Kidney (tissue), 14 donors: Measurements from ENCODE around the gene PPEF2. TPM values are rescaled to one million over a fixed set of nuclear protein-coding genes. Genes with fewer than 3 reads are reported as not detected.
"Not testable (repeated sequence)": the region's sequence is repeated elsewhere in the genome, so short reads cannot be mapped to it uniquely, and the experiment has no call there.

Experiments
- DNase-seq, 5 donors: peaks; one replicate each; pipeline ENCODE4 v3.0.0-alpha.2; 2013 to 2020
- FAIRE-seq: peaks from 2 replicates; lab custom pipeline; 2012; peaks lifted over from hg19 to GRCh38; lab: Jason Lieb, UNC
- H3K27ac ChIP-seq, 2 donors: one replicate each; pipeline ENCODE4 v1.7.0; 2013; ENCODE audit warnings: low read depth in 2 of 2, low read length in 2 of 2, inconsistent platforms in 1 of 2
- H3K27me3 ChIP-seq: one replicate; pipeline ENCODE4 v1.7.1; 2013; ENCODE audit warnings: low read length, inconsistent platforms; ENCODE audit not compliant: control insufficient read depth, insufficient read depth
- H3K36me3 ChIP-seq, 3 donors: one replicate each; pipeline versions ENCODE4 v1.7.0 to v1.7.1; 2013; ENCODE audit warnings: low read length in 3 of 3, control low read depth in 1 of 3, inconsistent platforms in 1 of 3; ENCODE audit not compliant: insufficient read depth in 3 of 3, control insufficient read depth in 2 of 3
- H3K4me1 ChIP-seq, 3 donors: one replicate each; pipeline versions ENCODE4 v1.7.0 to v1.7.1; 2013; ENCODE audit warnings: low read length in 3 of 3, inconsistent platforms in 1 of 3, low read depth in 1 of 3; ENCODE audit not compliant: control insufficient read depth in 2 of 3, insufficient read depth in 2 of 3
- H3K4me3 ChIP-seq, 3 donors: one replicate each; pipeline versions ENCODE4 v1.7.0 to v1.8.1; 2013; ENCODE audit warnings: low read length in 3 of 3, control low read depth in 1 of 3, inconsistent platforms in 1 of 3
- H3K9ac ChIP-seq, 3 donors: one replicate each; pipeline versions ENCODE4 v1.7.0 to v1.7.1; 2013; ENCODE audit warnings: low read length in 3 of 3, control low read depth in 1 of 3, inconsistent platforms in 1 of 3
- H3K9me3 ChIP-seq, 3 donors: one replicate each; pipeline versions ENCODE4 v1.7.0 to v1.7.1; 2013; ENCODE audit warnings: low read length in 3 of 3, control low read depth in 1 of 3, inconsistent platforms in 1 of 3; ENCODE audit not compliant: control insufficient read depth in 2 of 3, insufficient read depth in 1 of 3
- CTCF ChIP-seq: IDR thresholded peaks from 3 replicates; pipeline ENCODE4 v1.5.1; 2012; ENCODE audit warnings: mild to moderate bottlenecking, moderate library complexity, borderline replicate concordance; ENCODE audit not compliant: insufficient read depth; ENCODE audit errors: extremely low read depth
- intact Hi-C: fragments of 100-400 bp; cut with DNase I; formaldehyde crosslinking; loops from one replicate; pipeline ENCODE4 v1.11.1; 2022
- polyA plus RNA-seq: library from polyadenylated mRNA; stranded (reverse); fragments of 350-450 nt; fragmentation: Illumina TruSeq; extraction: RNeasy Lipid Tissue Mini Kit (QIAGEN cat#74804); gene quantifications from one replicate; pipeline ENCODE4 v1.2.3, GENCODE V29; 2014; ENCODE audit warnings: low read depth, low replicate concordance; ENCODE audit not compliant: insufficient read depth
- total RNA-seq: library from RNA; stranded (reverse); fragmentation: NEBNext Ultra II Directional; extraction: Animal tissue kit (Norgen Biotek cat#: 25700); gene quantifications from one replicate; pipeline ENCODE4 v1.2.1, GENCODE V29; 2021
- donor health status: control.
- donor health status: control.
- donor health status: control.
- donor health status: control.
- donor health status: control.
- donor health status: DM: yes; HTN: yes; CAD: no.
- donor health status: Normal renal cell carcinoma (clear cell type).

The PPEF2 gene
- total and polyA plus RNA-seq, 2 donors from 2014 or later: not detected

- TF ChIP-seq CTCF: no peak
- H3K4me1 ChIP-seq: no peaks in the 10 kb centered on the region
- DNase-seq: no peak
- H3K9me3 ChIP-seq: no peaks in the 10 kb centered on the region
- no peak for FAIRE-seq
- intact Hi-C loops: no loop called here
- no peak overlapping the region for H3K27ac ChIP-seq
- no peak overlapping the region for H3K4me3 ChIP-seq
- no peak overlapping the region for H3K9ac ChIP-seq
- H3K27me3 ChIP-seq: no peaks in the 10 kb centered on the region
- peaks cover 0 to 5% (median 5%) of the 10 kb centered on the region in 3 donors for H3K36me3 ChIP-seq
These were observed 27.9 kb upstream of the PPEF2 start for GRCh38 chr4:75930152-75930551.

GRCh38 chr4:75924916-75925315 is 22.7 kb upstream of the PPEF2 start:
- H3K9me3 ChIP-seq, H3K36me3 ChIP-seq, FAIRE-seq, H3K27ac ChIP-seq, H3K4me3 ChIP-seq, H3K27me3 ChIP-seq, H3K9ac ChIP-seq, H3K4me1 ChIP-seq, intact Hi-C loops, DNase-seq: not testable (repeated sequence)

- TF ChIP-seq CTCF: no peak
- no peak overlapping the region for H3K9ac ChIP-seq
- H3K4me1 ChIP-seq: no peaks in the 10 kb centered on the region
- no peaks in the 10 kb centered on the region for H3K27me3 ChIP-seq
- H3K4me3 ChIP-seq: no peak overlapping the region
- peaks cover 0 to 8% (median 3%) of the 10 kb centered on the region in 3 donors for H3K36me3 ChIP-seq
- no peak overlapping the region for H3K27ac ChIP-seq
- H3K9me3 ChIP-seq: no peaks in the 10 kb centered on the region
- intact Hi-C loops: no loop called here
- FAIRE-seq: no peak
- no peak for DNase-seq
These were observed 22.1 kb upstream of the PPEF2 start for GRCh38 chr4:75924309-75924827.

GRCh38 chr4:75922588-75922987 is 20.3 kb upstream of the PPEF2 start:
- intact Hi-C loops: no loop called here
- FAIRE-seq (no peak), DNase-seq (no peak)
- no peaks in the 10 kb centered on the region for H3K4me1 ChIP-seq
- no peak overlapping the region for H3K4me3 ChIP-seq
- H3K36me3 ChIP-seq: peaks cover 0 to 8% (median 3%) of the 10 kb centered on the region in 3 donors
- H3K9ac ChIP-seq: no peak overlapping the region
- TF ChIP-seq CTCF: no peak
- H3K9me3 ChIP-seq: no peaks in the 10 kb centered on the region
- H3K27me3 ChIP-seq: no peaks in the 10 kb centered on the region
- H3K27ac ChIP-seq: no peak overlapping the region
